ENCODE data around the gene NINL. TPM values are rescaled to one million over a fixed set of nuclear protein-coding genes. Genes with fewer than 3 reads are reported as not detected.

The NINL gene
- total and polyA plus RNA-seq, 4 donors, result 1.9 to 3.6 (median 2.8) TPM

DNA sequence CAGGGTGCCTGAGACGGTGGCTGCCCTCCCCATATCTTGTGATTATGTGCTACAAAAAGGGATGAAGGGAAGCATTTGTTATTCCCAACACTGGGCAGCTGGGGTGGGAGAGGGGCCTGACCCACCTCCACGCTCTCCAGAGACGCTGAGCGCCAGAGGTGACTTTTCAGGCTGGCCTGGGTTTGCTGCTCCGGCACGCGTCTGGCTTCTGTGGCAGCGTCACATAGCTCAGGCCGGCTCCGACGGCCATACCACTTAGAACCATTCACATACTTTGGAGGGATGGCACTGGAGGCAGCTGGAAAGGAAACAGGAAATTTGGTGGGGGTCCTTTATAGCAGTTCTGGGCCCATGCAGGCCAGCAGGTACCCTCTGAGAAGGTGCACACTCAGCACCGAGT is 72.6 kb downstream of the NINL start:
- H3K9me3 ChIP-seq (ENCODE audit: control insufficient read depth in 4 of 4, low read length in 3 of 4), result peaks cover 3 to 15% (median 7%) of the 10 kb centered on the region in 4 donors
- H3K4me3 ChIP-seq (ENCODE audit: low read depth in 1 of 3, low read length in 3 of 3), result no peak overlapping the region
- peaks cover 6 to 18% (median 9%) of the 10 kb centered on the region in 4 donors for H3K4me1 ChIP-seq (ENCODE audit: control insufficient read depth in 4 of 4, insufficient read depth in 4 of 4, low read length in 3 of 4)
- no peaks in the 10 kb centered on the region for H3K27me3 ChIP-seq (ENCODE audit: control insufficient read depth in 4 of 4, insufficient read depth in 4 of 4, low read length in 3 of 4)
- no peak for DNase-seq (ENCODE audit: low spot score)
- no peak overlapping the region for H3K9ac ChIP-seq (ENCODE audit: low read depth in 1 of 2, low read length in 2 of 2)
- H3K27ac ChIP-seq (ENCODE audit: low read depth in 1 of 2, low read length in 2 of 2), result no peak overlapping the region
- WGBS, result 97% methylated on average over 12 of the region's 12 CpGs
- TF ChIP-seq, protein P1, sequence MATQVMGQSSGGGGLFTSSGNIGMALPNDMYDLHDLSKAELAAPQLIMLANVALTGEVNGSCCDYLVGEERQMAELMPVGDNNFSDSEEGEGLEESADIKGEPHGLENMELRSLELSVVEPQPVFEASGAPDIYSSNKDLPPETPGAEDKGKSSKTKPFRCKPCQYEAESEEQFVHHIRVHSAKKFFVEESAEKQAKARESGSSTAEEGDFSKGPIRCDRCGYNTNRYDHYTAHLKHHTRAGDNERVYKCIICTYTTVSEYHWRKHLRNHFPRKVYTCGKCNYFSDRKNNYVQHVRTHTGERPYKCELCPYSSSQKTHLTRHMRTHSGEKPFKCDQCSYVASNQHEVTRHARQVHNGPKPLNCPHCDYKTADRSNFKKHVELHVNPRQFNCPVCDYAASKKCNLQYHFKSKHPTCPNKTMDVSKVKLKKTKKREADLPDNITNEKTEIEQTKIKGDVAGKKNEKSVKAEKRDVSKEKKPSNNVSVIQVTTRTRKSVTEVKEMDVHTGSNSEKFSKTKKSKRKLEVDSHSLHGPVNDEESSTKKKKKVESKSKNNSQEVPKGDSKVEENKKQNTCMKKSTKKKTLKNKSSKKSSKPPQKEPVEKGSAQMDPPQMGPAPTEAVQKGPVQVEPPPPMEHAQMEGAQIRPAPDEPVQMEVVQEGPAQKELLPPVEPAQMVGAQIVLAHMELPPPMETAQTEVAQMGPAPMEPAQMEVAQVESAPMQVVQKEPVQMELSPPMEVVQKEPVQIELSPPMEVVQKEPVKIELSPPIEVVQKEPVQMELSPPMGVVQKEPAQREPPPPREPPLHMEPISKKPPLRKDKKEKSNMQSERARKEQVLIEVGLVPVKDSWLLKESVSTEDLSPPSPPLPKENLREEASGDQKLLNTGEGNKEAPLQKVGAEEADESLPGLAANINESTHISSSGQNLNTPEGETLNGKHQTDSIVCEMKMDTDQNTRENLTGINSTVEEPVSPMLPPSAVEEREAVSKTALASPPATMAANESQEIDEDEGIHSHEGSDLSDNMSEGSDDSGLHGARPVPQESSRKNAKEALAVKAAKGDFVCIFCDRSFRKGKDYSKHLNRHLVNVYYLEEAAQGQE (IDR thresholded peaks at IDR 0.05), result no peak
- TF ChIP-seq TAF1 (conservative IDR thresholded peaks at IDR 0.05) (no peak), NR2F2 (IDR thresholded peaks at IDR 0.05) (no peak), EGR1 (IDR thresholded peaks at IDR 0.05; ENCODE audit: low read depth in 2 of 2) (no peak), SP1 (IDR thresholded peaks at IDR 0.05) (no peak), FOXA1 (IDR thresholded peaks at IDR 0.05) (no peak), GABPA (IDR thresholded peaks at IDR 0.05 in 1 of 2, conservative IDR thresholded peaks at IDR 0.05 in 1 of 2) (no peak), HNF4A (conservative IDR thresholded peaks at IDR 0.05) (no peak), RXRA (IDR thresholded peaks at IDR 0.05) (no peak), RAD21 (IDR thresholded peaks at IDR 0.05) (no peak), HNF4G (IDR thresholded peaks at IDR 0.05) (no peak), JUND (IDR thresholded peaks at IDR 0.05) (no peak), YY1 (IDR thresholded peaks at IDR 0.05) (no peak), FOXA2 (IDR thresholded peaks at IDR 0.05) (no peak)
- TF ChIP-seq, protein P2, sequence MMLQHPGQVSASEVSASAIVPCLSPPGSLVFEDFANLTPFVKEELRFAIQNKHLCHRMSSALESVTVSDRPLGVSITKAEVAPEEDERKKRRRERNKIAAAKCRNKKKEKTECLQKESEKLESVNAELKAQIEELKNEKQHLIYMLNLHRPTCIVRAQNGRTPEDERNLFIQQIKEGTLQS (IDR thresholded peaks at IDR 0.05), result no peak
- TF ChIP-seq, protein P3, sequence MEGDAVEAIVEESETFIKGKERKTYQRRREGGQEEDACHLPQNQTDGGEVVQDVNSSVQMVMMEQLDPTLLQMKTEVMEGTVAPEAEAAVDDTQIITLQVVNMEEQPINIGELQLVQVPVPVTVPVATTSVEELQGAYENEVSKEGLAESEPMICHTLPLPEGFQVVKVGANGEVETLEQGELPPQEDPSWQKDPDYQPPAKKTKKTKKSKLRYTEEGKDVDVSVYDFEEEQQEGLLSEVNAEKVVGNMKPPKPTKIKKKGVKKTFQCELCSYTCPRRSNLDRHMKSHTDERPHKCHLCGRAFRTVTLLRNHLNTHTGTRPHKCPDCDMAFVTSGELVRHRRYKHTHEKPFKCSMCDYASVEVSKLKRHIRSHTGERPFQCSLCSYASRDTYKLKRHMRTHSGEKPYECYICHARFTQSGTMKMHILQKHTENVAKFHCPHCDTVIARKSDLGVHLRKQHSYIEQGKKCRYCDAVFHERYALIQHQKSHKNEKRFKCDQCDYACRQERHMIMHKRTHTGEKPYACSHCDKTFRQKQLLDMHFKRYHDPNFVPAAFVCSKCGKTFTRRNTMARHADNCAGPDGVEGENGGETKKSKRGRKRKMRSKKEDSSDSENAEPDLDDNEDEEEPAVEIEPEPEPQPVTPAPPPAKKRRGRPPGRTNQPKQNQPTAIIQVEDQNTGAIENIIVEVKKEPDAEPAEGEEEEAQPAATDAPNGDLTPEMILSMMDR (IDR thresholded peaks at IDR 0.05; ENCODE audit: low read depth, low read length, missing input control), result no peak
- TF ChIP-seq, protein P4, sequence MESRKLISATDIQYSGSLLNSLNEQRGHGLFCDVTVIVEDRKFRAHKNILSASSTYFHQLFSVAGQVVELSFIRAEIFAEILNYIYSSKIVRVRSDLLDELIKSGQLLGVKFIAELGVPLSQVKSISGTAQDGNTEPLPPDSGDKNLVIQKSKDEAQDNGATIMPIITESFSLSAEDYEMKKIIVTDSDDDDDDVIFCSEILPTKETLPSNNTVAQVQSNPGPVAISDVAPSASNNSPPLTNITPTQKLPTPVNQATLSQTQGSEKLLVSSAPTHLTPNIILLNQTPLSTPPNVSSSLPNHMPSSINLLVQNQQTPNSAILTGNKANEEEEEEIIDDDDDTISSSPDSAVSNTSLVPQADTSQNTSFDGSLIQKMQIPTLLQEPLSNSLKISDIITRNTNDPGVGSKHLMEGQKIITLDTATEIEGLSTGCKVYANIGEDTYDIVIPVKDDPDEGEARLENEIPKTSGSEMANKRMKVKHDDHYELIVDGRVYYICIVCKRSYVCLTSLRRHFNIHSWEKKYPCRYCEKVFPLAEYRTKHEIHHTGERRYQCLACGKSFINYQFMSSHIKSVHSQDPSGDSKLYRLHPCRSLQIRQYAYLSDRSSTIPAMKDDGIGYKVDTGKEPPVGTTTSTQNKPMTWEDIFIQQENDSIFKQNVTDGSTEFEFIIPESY (IDR thresholded peaks at IDR 0.05), result no peak
- TF ChIP-seq, protein P5, sequence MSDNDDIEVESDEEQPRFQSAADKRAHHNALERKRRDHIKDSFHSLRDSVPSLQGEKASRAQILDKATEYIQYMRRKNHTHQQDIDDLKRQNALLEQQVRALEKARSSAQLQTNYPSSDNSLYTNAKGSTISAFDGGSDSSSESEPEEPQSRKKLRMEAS (IDR thresholded peaks at IDR 0.05), result no peak
- H3K36me3 ChIP-seq (ENCODE audit: control insufficient read depth in 4 of 4, insufficient read depth in 3 of 4, low read depth in 1 of 4, low read length in 3 of 4), result peaks cover 1 to 45% (median 23%) of the 10 kb centered on the region in 4 donors

Data from liver (tissue), 9 donors.